SK-N-SH treated with all-trans-retinoic acid at 6 μM for 48 hours (cell line): ENCODE data around the gene ACKR3.

Experiments used
- ATAC-seq: fragments of 200-7000 bp; cut with Tn5 transposase; 3 replicates; pipeline ENCODE4 v1.9.1; 2020; ENCODE audit warnings: mild to moderate bottlenecking, moderate library complexity
- ARNTL ChIP-seq: fragments of 450-650 bp; formaldehyde crosslinking; IDR thresholded peaks from 2 replicates; pipeline ENCODE4 v1.5.0; 2020; ENCODE audit warnings: low read depth, mild to moderate bottlenecking, moderate library complexity, borderline replicate concordance
- BACH2 ChIP-seq: fragments of 250-450 bp; sonication (Bioruptor Pico); IDR thresholded peaks from 2 replicates; pipeline ENCODE4 v1.9.0; 2021; ENCODE audit warnings: mild to moderate bottlenecking, borderline replicate concordance
- CREB5 ChIP-seq: fragments of 250-450 bp; sonication (Bioruptor Pico); IDR thresholded peaks from 2 replicates; pipeline ENCODE4 v1.5.1; 2020; ENCODE audit warnings: low read depth, mild to moderate bottlenecking, moderate library complexity
- CSDC2 ChIP-seq: fragments of 250-450 bp; sonication (Bioruptor Pico); IDR thresholded peaks from 2 replicates; pipeline ENCODE4 v1.5.0; 2020; ENCODE audit warnings: mild to moderate bottlenecking, moderate library complexity
- CSRNP3 ChIP-seq: fragments of 250-450 bp; sonication (Bioruptor Pico); IDR thresholded peaks from 2 replicates; pipeline ENCODE4 v1.5.1; 2021; ENCODE audit warnings: mild to moderate bottlenecking, moderate library complexity
- ESRRG ChIP-seq: fragments of 250-450 bp; sonication (Bioruptor Pico); IDR thresholded peaks from 2 replicates; pipeline ENCODE4 v1.6.1; 2021; ENCODE audit warnings: mild to moderate bottlenecking
- GLIS3 ChIP-seq: fragments of 250-450 bp; sonication (Bioruptor Pico); IDR thresholded peaks from 2 replicates; pipeline ENCODE4 v1.5.0; 2020; ENCODE audit warnings: mild to moderate bottlenecking, moderate library complexity
- ISL1 ChIP-seq: fragments of 250-450 bp; sonication (Bioruptor Pico); IDR thresholded peaks from 2 replicates; pipeline ENCODE4 v2.1.2; 2022; ENCODE audit warnings: mild to moderate bottlenecking, moderate library complexity
- OSR1 ChIP-seq: fragments of 250-450 bp; sonication (Bioruptor Pico); IDR thresholded peaks from 2 replicates; pipeline ENCODE4 v1.8.0; 2022; ENCODE audit warnings: moderate library complexity, mild to moderate bottlenecking, inconsistent platforms
- PATZ1 ChIP-seq: fragments of 250-450 bp; sonication (Bioruptor Pico); IDR thresholded peaks from 2 replicates; pipeline ENCODE4 v1.8.0; 2020; ENCODE audit warnings: mild to moderate bottlenecking, moderate library complexity, borderline replicate concordance
- POU6F1 ChIP-seq: fragments of 250-450 bp; sonication (Bioruptor Pico); IDR thresholded peaks from 2 replicates; pipeline ENCODE4 v1.8.0; 2021; ENCODE audit warnings: low read depth, mild to moderate bottlenecking, moderate library complexity, borderline replicate concordance
- PPARA ChIP-seq: fragments of 250-450 bp; sonication (Bioruptor Pico); IDR thresholded peaks from 2 replicates; pipeline ENCODE4 v1.5.0; 2020; ENCODE audit warnings: mild to moderate bottlenecking, borderline replicate concordance
- RARB ChIP-seq: fragments of 250-450 bp; sonication (Bioruptor Pico); IDR thresholded peaks from 2 replicates; pipeline ENCODE4 v1.8.0; 2021; ENCODE audit warnings: mild to moderate bottlenecking, moderate library complexity
- SNAI2 ChIP-seq: fragments of 250-450 bp; sonication (Bioruptor Pico); IDR thresholded peaks from 2 replicates; pipeline ENCODE4 v1.5.0; 2020; ENCODE audit warnings: mild to moderate bottlenecking, moderate library complexity
- TCF4 ChIP-seq: fragments of 250-450 bp; sonication (Bioruptor Pico); IDR thresholded peaks from 2 replicates; pipeline ENCODE4 v1.8.0; 2021; ENCODE audit warnings: mild to moderate bottlenecking, moderate library complexity, borderline replicate concordance
- TOX ChIP-seq: fragments of 250-450 bp; sonication (Bioruptor Pico); IDR thresholded peaks from 2 replicates; pipeline ENCODE4 v1.8.0; 2021; ENCODE audit warnings: mild to moderate bottlenecking, moderate library complexity, borderline replicate concordance
- TSHZ2 ChIP-seq: fragments of 250-450 bp; sonication (Bioruptor Pico); IDR thresholded peaks from 2 replicates; pipeline ENCODE4 v1.5.0; 2020; ENCODE audit warnings: mild to moderate bottlenecking, moderate library complexity
- ZC3H10 ChIP-seq: fragments of 250-450 bp; sonication (Bioruptor Pico); IDR thresholded peaks from 2 replicates; pipeline ENCODE4 v1.5.1; 2021; ENCODE audit warnings: mild to moderate bottlenecking, moderate library complexity
- ZFP3 ChIP-seq: fragments of 250-450 bp; sonication (Bioruptor Pico); IDR thresholded peaks from 2 replicates; pipeline ENCODE4 v1.5.0; 2020; ENCODE audit warnings: mild to moderate bottlenecking, moderate library complexity
- ZFP30 ChIP-seq: fragments of 450-650 bp; formaldehyde crosslinking; IDR thresholded peaks from 2 replicates; pipeline ENCODE4 v1.5.0; 2022; ENCODE audit warnings: mild to moderate bottlenecking, moderate library complexity
- ZNF565 ChIP-seq: fragments of 450-650 bp; formaldehyde crosslinking; conservative IDR thresholded peaks from 2 replicates; pipeline ENCODE4 v1.5.0; 2020; ENCODE audit warnings: low read depth, mild to moderate bottlenecking, moderate library complexity
- ZNF70 ChIP-seq: fragments of 450-650 bp; formaldehyde crosslinking; IDR thresholded peaks from 2 replicates; pipeline ENCODE4 v1.5.0; 2020; ENCODE audit warnings: mild to moderate bottlenecking, moderate library complexity
- ZNF8 ChIP-seq: fragments of 450-650 bp; formaldehyde crosslinking; IDR thresholded peaks from 2 replicates; pipeline ENCODE4 v1.5.0; 2020; ENCODE audit warnings: mild to moderate bottlenecking, moderate library complexity

ACKR3 gene

GRCh38 chr2:236601316-236602202 lies 31.9 kb downstream of the ACKR3 start:
- ATAC-seq = no peak
- no peak for TF ChIP-seq PPARA (CRISPR knock-in tag)
- no peak for TF ChIP-seq TCF4 (CRISPR knock-in tag)
- no peak for TF ChIP-seq ISL1 (CRISPR knock-in tag)
- no peak for TF ChIP-seq GLIS3 (CRISPR knock-in tag)
- TF ChIP-seq ZNF8 = no peak
- no peak for TF ChIP-seq SNAI2
- TF ChIP-seq ZFP3 (CRISPR knock-in tag) = no peak
- TF ChIP-seq CREB5 (CRISPR knock-in tag) = no peak
- no peak for TF ChIP-seq ESRRG (CRISPR knock-in tag)
- TF ChIP-seq ARNTL (CRISPR knock-in tag) = no peak
- TF ChIP-seq ZFP30 (CRISPR knock-in tag) = no peak
- TF ChIP-seq TSHZ2 (CRISPR knock-in tag) = no peak
- no peak for TF ChIP-seq ZC3H10 (CRISPR knock-in tag)
- TF ChIP-seq, all 23 proteins: peak for 0

- no peak for TF ChIP-seq ZNF565 (CRISPR knock-in tag)
- ATAC-seq = no peak
Observed at GRCh38 chr2:236602678-236603077, 33.1 kb downstream of the ACKR3 start.

- ATAC-seq = no peak
- TF ChIP-seq ZNF70 (CRISPR knock-in tag) = no peak
- no peak for TF ChIP-seq PATZ1
- no peak for TF ChIP-seq CSRNP3 (CRISPR knock-in tag)
- TF ChIP-seq ZNF565 (CRISPR knock-in tag) = no peak
- TF ChIP-seq TSHZ2 (CRISPR knock-in tag) = no peak
- TF ChIP-seq TOX (CRISPR knock-in tag) = no peak
- no peak for TF ChIP-seq GLIS3 (CRISPR knock-in tag)
- no peak for TF ChIP-seq CSDC2 (CRISPR knock-in tag)
- no peak for TF ChIP-seq POU6F1
- no peak for TF ChIP-seq RARB (CRISPR knock-in tag)
- TF ChIP-seq ZNF8 = no peak
- no peak for TF ChIP-seq CREB5 (CRISPR knock-in tag)
- TF ChIP-seq ESRRG (CRISPR knock-in tag) = no peak
- no peak for TF ChIP-seq BACH2 (CRISPR knock-in tag)
- no peak for TF ChIP-seq SNAI2
- no peak for TF ChIP-seq ZFP30 (CRISPR knock-in tag)
- TF ChIP-seq ZFP3 (CRISPR knock-in tag) = no peak
- no peak for TF ChIP-seq OSR1
Observed at GRCh38 chr2:236603361-236604015, 33.9 kb downstream of the ACKR3 start.
